Esophagus (tissue), 2 donors: ENCODE results near the gene IGF1R. TPM values are rescaled to one million over a fixed set of nuclear protein-coding genes. Genes with fewer than 3 reads are reported as not detected.

Experiments used
- H3K27ac ChIP-seq, 2 donors: one replicate each; pipeline ENCODE4 v1.5.1; 2013; ENCODE audit warnings: low read depth in 2 of 2, mild to moderate bottlenecking in 2 of 2, inconsistent platforms in 1 of 2, low read length in 1 of 2, moderate library complexity in 1 of 2
- H3K27me3 ChIP-seq, 2 donors: one replicate each; pipeline ENCODE4 v1.6.1; 2013; ENCODE audit warnings: low read length in 2 of 2, control low read depth in 1 of 2, mild to moderate bottlenecking in 1 of 2; ENCODE audit not compliant: insufficient read depth in 2 of 2, control insufficient read depth in 1 of 2
- H3K36me3 ChIP-seq, 2 donors: one replicate each; pipeline ENCODE4 v1.6.1; 2013; ENCODE audit warnings: low read length in 1 of 2; ENCODE audit not compliant: control insufficient read depth in 2 of 2, insufficient read depth in 2 of 2
- H3K4me1 ChIP-seq, 2 donors: one replicate each; pipeline ENCODE4 v1.6.1; 2013; ENCODE audit warnings: low read length in 1 of 2; ENCODE audit not compliant: control insufficient read depth in 2 of 2, insufficient read depth in 2 of 2
- H3K4me3 ChIP-seq, 2 donors: one replicate each; pipeline ENCODE4 v1.5.1; 2013; ENCODE audit warnings: low read length in 2 of 2, mild to moderate bottlenecking in 2 of 2, low read depth in 1 of 2, moderate library complexity in 1 of 2
- H3K9me3 ChIP-seq, 2 donors: one replicate each; pipeline ENCODE4 v1.6.1; 2013; ENCODE audit warnings: mild to moderate bottlenecking in 2 of 2, low read depth in 1 of 2, low read length in 1 of 2, moderate library complexity in 1 of 2; ENCODE audit not compliant: control insufficient read depth in 2 of 2, insufficient read depth in 1 of 2
- WGBS, 2 donors: extraction: QIAGEN DNeasy Blood & Tissue Kit; methylation state at CpG; one replicate each; pipeline ENCODE4 v1.1.7; 2013; 5-methylcytosine and 5-hydroxymethylcytosine counted together
- polyA plus RNA-seq, 2 donors: library from polyadenylated mRNA; stranded (reverse); fragments of 200-250 nt; gene quantifications; one replicate each; pipeline ENCODE4 v1.2.3, GENCODE V29; 2013
- donor health status: healthy with polysubstance abuse.
- donor health status: Bipolar disorder and iron deficiency.

IGF1R gene
- polyA plus RNA-seq, 2 donors = 4.1 to 4.4 TPM

DNA sequence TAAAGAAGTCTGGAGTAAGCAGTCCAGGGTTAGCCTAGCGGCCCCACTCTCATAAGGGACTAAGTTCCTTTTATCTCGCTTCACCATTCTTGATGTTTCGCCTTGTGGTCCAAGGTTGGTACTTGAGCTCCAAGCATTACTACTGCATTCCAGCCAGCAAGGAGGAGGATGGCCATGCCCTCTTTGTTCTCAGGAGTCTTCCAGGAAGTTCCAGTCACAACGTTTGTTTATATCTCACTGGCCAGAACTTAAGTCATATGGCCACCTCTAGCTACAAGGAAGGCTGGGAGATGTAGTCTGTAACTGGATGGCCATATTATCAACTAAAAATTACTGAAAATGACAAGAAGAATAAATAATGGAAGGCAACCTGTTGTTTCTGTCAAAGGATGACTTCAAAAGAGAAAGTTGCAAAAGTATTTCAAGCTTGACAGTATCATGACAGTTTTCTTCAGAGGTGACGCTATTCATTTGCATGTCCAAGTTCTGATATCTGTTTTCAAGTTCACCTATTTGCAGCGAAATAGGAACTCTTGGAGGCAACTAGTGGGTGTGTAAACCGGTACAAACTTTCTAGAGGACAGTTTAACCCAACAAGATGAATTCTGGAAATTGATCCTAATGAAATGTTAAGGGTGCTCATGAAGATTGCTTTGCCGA is 240.6 kb downstream of the IGF1R start:
- no peak overlapping the region for H3K27ac ChIP-seq
- H3K4me1 ChIP-seq = peaks cover 7 to 8% of the 10 kb centered on the region in 2 donors
- peaks cover 0 to 4% of the 10 kb centered on the region in 2 donors for H3K36me3 ChIP-seq
- WGBS, 2 donors = 83 to 89% methylated on average over 8 of the region's 8 CpGs
- H3K27me3 ChIP-seq = no peaks in the 10 kb centered on the region
- H3K9me3 ChIP-seq = no peaks in the 10 kb centered on the region
- no peak overlapping the region for H3K4me3 ChIP-seq

DNA sequence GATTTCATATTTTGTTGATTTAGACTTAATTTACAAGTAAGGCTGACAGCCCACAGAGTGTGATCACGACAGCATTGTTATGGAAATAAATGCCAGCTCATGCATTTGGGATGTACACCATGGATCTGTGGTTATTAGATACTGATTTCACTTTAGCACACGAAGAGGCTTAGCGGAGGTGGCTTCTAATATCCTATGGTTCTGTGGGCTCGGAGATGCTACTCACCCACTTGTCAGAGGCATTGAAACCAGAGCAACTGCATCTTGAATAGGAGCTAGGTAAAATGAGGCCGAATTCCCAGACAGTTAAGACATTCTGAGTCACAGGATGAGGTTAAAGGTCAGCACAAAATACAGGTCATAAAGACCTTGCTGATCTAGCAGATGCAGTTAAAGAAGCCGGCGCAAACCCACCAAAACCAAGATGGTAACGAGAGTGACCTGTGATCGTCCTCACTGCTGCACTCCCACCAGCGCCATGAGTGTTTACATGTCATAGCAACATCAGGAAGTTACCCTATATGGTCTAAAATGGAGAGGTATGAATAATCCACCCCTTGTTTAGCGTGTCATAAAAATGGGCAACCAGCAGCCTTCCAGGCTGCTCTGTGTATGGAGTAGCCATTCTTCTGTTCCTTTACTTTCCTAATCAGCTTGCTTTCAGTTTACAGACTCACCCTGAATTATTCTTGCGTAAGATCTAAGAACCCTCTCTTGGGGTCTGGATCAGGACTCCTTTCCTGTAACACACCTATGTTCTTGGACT is 241.8 kb downstream of the IGF1R start:
- WGBS, 2 donors = 85 to 87% methylated on average over 12 of the region's 12 CpGs
- H3K4me1 ChIP-seq = peaks cover 3 to 4% of the 10 kb centered on the region in 2 donors
- H3K27ac ChIP-seq = no peak overlapping the region
- H3K9me3 ChIP-seq = no peaks in the 10 kb centered on the region
- H3K36me3 ChIP-seq = peaks cover 0 to 4% of the 10 kb centered on the region in 2 donors
- no peak overlapping the region for H3K4me3 ChIP-seq
- no peaks in the 10 kb centered on the region for H3K27me3 ChIP-seq

DNA sequence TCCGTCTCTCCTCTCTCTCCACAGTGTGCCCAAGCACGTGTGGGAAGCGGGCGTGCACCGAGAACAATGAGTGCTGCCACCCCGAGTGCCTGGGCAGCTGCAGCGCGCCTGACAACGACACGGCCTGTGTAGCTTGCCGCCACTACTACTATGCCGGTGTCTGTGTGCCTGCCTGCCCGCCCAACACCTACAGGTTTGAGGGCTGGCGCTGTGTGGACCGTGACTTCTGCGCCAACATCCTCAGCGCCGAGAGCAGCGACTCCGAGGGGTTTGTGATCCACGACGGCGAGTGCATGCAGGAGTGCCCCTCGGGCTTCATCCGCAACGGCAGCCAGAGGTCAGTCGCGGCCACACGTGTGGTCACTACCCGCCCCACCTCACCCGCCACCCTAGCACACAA is 243.0 kb downstream of the IGF1R start:
- peaks cover 0 to 4% of the 10 kb centered on the region in 2 donors for H3K36me3 ChIP-seq
- no peaks in the 10 kb centered on the region for H3K27me3 ChIP-seq
- no peak overlapping the region for H3K27ac ChIP-seq
- H3K9me3 ChIP-seq = no peaks in the 10 kb centered on the region
- peaks cover 2 to 5% of the 10 kb centered on the region in 2 donors for H3K4me1 ChIP-seq
- WGBS, 2 donors = 96% methylated on average over 31 of the region's 31 CpGs
- no peak overlapping the region for H3K4me3 ChIP-seq

DNA sequence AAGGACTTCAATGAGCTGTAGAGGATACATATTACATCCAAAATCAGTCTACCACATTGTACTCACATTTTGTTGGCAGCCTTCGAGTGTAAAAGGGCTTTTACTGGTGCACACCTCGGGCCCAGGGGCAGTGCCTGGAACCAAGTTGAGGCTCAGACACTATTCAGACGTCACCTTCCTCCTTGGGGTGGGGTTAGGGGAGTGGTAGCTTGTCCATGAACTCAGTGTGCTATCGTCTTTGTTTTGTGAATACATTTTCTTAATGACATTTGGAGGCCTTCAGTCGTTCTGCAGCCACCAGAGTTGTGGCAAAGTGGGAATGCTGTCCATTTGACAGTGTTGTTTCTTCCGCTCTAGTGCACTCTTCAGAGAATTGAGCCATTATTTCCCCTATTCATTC is 245.1 kb downstream of the IGF1R start:
- WGBS, 2 donors = 60% methylated on average over 6 of the region's 6 CpGs
- Histone ChIP-seq H3K27ac (no peak overlapping the region), H3K9me3 (no peaks in the 10 kb centered on the region), H3K27me3 (no peaks in the 10 kb centered on the region), H3K36me3 (peaks cover 0 to 4% of the 10 kb centered on the region in 2 donors), H3K4me1 (peaks cover 3 to 5% of the 10 kb centered on the region in 2 donors), H3K4me3 (no peak overlapping the region)

DNA sequence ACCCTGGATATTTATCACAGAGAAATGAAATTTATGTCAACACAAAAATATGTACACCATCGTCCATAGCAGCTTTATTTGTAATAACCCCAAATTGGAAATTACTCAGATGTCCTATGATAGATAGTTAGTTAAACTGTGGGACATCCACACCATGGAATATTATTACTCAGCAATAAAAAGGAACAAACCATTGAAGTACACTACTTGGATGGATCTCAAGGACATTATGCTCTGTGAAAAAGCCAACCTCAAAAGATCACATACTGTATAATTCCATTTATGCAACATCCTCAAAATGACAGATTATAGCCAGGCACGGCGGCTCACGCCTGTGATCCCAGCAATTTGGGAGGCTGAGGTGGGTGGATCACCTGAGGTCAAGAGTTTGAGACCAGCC is 246.0 kb downstream of the IGF1R start:
- Histone ChIP-seq H3K4me3 (no peak overlapping the region), H3K27ac (no peak overlapping the region), H3K9me3 (no peaks in the 10 kb centered on the region), H3K4me1 (peaks cover 3% of the 10 kb centered on the region in 2 donors), H3K36me3 (peaks cover 0 to 4% of the 10 kb centered on the region in 2 donors), H3K27me3 (no peaks in the 10 kb centered on the region)
- WGBS, 2 donors = 89 to 91% methylated on average over 4 of the region's 4 CpGs

DNA sequence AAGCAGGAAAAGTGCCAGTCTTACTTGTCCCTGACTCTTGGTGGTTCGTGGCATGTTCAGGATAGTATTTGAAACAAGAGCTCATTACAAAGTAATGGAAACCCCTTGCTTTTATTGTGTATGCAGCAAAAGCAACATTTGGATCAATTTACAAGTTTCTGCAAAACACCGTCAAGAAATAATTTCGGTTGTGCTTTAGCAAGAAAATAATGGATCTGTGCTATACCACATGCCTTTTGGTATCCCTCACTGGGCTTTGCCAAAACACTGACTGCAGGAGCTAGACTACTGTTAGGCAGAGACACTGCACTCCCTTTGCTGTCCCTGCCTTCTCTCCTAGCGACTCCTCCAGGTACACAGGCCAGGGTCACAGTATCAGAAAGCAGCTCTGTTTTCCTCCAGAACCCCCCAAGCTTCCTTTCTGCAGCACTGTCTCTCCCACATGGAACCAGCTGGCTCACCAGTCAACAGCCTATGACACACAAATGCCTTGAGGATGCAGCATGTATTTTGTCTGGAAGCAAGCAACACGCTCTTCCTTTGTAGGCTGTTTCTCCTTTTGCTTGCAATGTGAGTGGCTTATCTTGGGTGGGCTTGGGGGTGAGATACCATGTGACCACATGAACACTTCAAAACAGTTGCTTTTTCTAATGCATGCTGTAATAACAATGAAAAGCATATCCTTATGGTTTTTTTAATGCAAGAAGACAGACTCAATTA is 247.8 kb downstream of the IGF1R start:
- WGBS, 2 donors = 64 to 70% methylated on average over 5 of the region's 5 CpGs
- Histone ChIP-seq H3K27ac (peak overlapping the region; percentile 40 to 61), H3K36me3 (peaks cover 0 to 3% of the 10 kb centered on the region in 2 donors), H3K9me3 (no peaks in the 10 kb centered on the region), H3K4me3 (no peak overlapping the region), H3K27me3 (no peaks in the 10 kb centered on the region), H3K4me1 (peaks cover 3% of the 10 kb centered on the region in 2 donors)

DNA sequence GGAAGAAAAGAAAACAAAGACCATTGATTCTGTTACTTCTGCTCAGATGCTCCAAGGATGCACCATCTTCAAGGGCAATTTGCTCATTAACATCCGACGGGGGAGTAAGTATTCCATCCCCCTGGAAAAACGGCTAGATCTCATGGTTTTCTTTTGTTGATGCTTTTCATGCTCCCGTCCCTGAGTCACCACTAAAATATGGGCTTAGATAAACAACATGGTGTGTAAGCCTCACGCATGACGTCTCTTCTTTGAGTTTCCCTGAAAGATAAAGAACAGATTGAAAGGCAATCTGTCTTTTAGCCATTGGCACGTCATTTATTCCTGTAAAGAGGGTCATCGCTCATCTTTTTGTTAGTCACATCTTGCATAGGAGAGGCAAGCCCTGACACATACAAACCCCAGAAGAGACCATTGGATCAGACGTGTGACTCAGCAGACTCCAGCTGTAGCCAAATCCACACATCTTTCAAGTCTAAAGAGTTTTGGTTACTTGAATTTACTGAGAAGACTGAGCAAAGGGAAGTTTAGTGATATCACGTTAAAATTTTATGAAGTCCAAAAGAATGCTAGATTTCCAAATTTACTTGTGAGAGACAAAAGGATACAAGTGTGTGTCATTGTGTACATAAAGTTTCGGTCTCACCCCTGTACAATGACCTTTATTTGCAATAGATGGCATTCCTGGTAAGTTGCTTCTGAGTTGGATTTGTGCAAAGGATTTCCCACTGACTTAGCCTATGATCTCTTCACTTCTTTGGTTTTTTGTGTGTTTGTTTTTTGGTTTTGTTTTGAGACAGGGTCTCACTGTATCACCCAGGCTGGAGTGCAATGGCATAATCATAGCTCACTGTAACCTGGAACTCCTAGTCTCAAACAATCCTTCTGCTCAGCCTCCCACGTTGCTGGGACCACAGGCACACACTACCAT is 248.7 kb downstream of the IGF1R start:
- H3K36me3 ChIP-seq = no peaks in the 10 kb centered on the region
- no peaks in the 10 kb centered on the region for H3K27me3 ChIP-seq
- H3K27ac ChIP-seq = peak overlapping the region; percentile 83 to 84
- H3K9me3 ChIP-seq = no peaks in the 10 kb centered on the region
- no peak overlapping the region for H3K4me3 ChIP-seq
- 31 to 51% methylated on average over 12 of the region's 12 CpGs for WGBS, 2 donors
- peaks cover 3% of the 10 kb centered on the region in 2 donors for H3K4me1 ChIP-seq

DNA sequence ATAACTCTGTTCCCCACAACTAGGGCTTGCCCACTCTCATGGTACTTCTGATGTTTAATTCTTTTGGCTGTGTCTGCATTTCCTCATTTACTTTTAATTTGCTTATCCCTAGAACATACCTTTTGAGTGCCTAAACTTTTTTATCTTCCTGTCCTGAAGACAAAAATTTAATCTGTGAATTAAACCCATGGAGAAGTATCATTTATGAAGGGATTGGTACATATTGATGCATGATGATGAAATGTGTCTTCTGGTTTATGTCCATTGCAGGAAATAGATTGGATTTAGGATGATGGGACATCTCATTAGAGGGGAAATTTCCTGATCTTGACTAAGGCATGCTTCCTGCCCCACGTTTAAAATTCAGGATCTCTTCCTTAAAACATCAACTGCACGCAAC is 249.8 kb downstream of the IGF1R start:
- peaks cover 3 to 5% of the 10 kb centered on the region in 2 donors for H3K4me1 ChIP-seq
- no peaks in the 10 kb centered on the region for H3K36me3 ChIP-seq
- no peaks in the 10 kb centered on the region for H3K27me3 ChIP-seq
- no peak overlapping the region for H3K27ac ChIP-seq
- H3K9me3 ChIP-seq = no peaks in the 10 kb centered on the region
- no peak overlapping the region for H3K4me3 ChIP-seq
- WGBS, 2 donors = 71 to 72% methylated on average over 2 of the region's 2 CpGs
